Measurements from ENCODE around the gene STAB1. TPM values are rescaled to one million over a fixed set of nuclear protein-coding genes. Genes with fewer than 3 reads are reported as not detected.

STAB1 gene
- total and polyA plus RNA-seq, 2 experiments from 2014 or later = 0.90 to 1.9 TPM

GRCh38 chr3:52488746-52489145, 6.4 kb upstream of the STAB1 start:
- ATAC-seq = no peak
- Mint-ChIP-seq H3K27me3 (ENCODE audit: insufficient read depth, low read depth, poor library complexity) (peaks cover 16% of the 10 kb centered on the region), H3K4me1 (peaks cover 3% of the 10 kb centered on the region; the same call in 1 of the 3 replicates), H3K27ac (no peak overlapping the region), H3K36me3 (ENCODE audit: low read depth) (peaks cover 51% of the 10 kb centered on the region), H3K9me3 (no peaks in the 10 kb centered on the region), H3K4me3 (no peak overlapping the region)
- TF ChIP-seq ETS1 (IDR thresholded peaks at IDR 0.05) (no peak), STAT1 (IDR thresholded peaks at IDR 0.05; ENCODE audit: unreplicated experiment) (no peak), JUNB (IDR thresholded peaks at IDR 0.05; ENCODE audit: unreplicated experiment) (no peak), REST (IDR thresholded peaks at IDR 0.05; ENCODE audit: unreplicated experiment) (no peak), EZH2 (IDR thresholded peaks at IDR 0.05; ENCODE audit: low read depth, unreplicated experiment) (no peak), CREB1 (CRISPR knock-in tag; IDR thresholded peaks at IDR 0.05; ENCODE audit: low read depth) (no peak), ZNF462 (CRISPR knock-in tag; IDR thresholded peaks at IDR 0.05) (no peak), EZH2phosphoT487 (IDR thresholded peaks at IDR 0.05; ENCODE audit: unreplicated experiment) (no peak), CTCF (conservative IDR thresholded peaks at IDR 0.05; ENCODE audit: low read depth in 2 of 2) (no peak), ZNF331 (CRISPR knock-in tag; IDR thresholded peaks at IDR 0.05; ENCODE audit: low read depth) (no peak)
- H3K27me3 ChIP-seq (ENCODE audit: insufficient read depth) = no peaks in the 10 kb centered on the region
- H3K4me3 ChIP-seq = no peak overlapping the region
- H3K36me3 ChIP-seq (ENCODE audit: insufficient read depth) = 0 out of 2 replicates have a peak, but pooled peaks cover 4% of the 10 kb centered on the region
- DNase-seq (ENCODE audit: low spot score) = no peak
- peaks cover 4% of the 10 kb centered on the region; the same call in 1 of the 2 replicates for H4K20me1 ChIP-seq (replicated peaks; ENCODE audit: insufficient read depth)
- H3F3A ChIP-seq (replicated peaks; ENCODE audit: low read depth) = no peaks in the 10 kb centered on the region
- H3K9me2 ChIP-seq (ENCODE audit: insufficient read depth) = no peaks in the 10 kb centered on the region
- no peaks in the 10 kb centered on the region for H3K79me2 ChIP-seq (replicated peaks; ENCODE audit: insufficient read depth)
- H3K4me1 ChIP-seq (ENCODE audit: insufficient read depth) = no peaks in the 10 kb centered on the region
- no peak overlapping the region for H2AFZ ChIP-seq
- no peak overlapping the region for H3K4me2 ChIP-seq
- H3K27ac ChIP-seq (ENCODE audit: low read depth) = no peak overlapping the region
